GM20000 (cell line): Measurements from ENCODE around the gene HLF.

Experiments
- DNase-seq: peaks from one replicate; pipeline ENCODE4 v3.0.0; 2012; ENCODE audit warnings: low spot score
- TF ChIP-seq, protein P1 (sequence below): IDR thresholded peaks from 2 replicates; pipeline ENCODE4 v1.5.1; 2012; ENCODE audit warnings: mild to moderate bottlenecking, control low read depth; ENCODE audit errors: extremely low read depth, missing control alignments

HLF gene

GRCh38 chr17:55248077-55248476, 16.7 kb upstream of the HLF start:
- TF ChIP-seq, protein P1, sequence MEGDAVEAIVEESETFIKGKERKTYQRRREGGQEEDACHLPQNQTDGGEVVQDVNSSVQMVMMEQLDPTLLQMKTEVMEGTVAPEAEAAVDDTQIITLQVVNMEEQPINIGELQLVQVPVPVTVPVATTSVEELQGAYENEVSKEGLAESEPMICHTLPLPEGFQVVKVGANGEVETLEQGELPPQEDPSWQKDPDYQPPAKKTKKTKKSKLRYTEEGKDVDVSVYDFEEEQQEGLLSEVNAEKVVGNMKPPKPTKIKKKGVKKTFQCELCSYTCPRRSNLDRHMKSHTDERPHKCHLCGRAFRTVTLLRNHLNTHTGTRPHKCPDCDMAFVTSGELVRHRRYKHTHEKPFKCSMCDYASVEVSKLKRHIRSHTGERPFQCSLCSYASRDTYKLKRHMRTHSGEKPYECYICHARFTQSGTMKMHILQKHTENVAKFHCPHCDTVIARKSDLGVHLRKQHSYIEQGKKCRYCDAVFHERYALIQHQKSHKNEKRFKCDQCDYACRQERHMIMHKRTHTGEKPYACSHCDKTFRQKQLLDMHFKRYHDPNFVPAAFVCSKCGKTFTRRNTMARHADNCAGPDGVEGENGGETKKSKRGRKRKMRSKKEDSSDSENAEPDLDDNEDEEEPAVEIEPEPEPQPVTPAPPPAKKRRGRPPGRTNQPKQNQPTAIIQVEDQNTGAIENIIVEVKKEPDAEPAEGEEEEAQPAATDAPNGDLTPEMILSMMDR, result no peak
- no peak for DNase-seq

- TF ChIP-seq, protein P1, result no peak
- DNase-seq, result no peak
Measured at GRCh38 chr17:55249861-55250260, 14.9 kb upstream of the HLF start.

DNA sequence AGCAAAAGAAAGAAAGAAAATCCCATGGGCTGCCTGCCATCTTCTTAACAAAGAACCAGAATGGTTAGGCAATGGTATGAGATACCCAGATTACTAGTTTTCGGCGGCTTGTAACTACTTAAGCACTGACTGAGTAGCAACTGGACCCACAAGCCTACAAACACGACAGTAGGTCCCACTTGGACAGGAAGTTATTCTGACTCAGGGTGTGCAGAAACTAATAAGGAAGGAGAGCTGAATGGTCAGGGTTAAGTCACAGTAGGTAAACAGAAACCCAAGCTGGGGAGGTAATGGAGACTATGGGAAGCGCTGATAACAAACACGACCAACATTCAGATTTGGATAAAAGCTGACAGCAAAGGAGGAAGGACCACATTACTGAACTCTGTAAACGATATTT, 10.4 kb upstream of the HLF start:
- TF ChIP-seq, protein P1, result no peak
- no peak for DNase-seq

- DNase-seq, result no peak
- TF ChIP-seq, protein P1, result no peak
Measured at GRCh38 chr17:55258578-55259135, 6.1 kb upstream of the HLF start.

DNA sequence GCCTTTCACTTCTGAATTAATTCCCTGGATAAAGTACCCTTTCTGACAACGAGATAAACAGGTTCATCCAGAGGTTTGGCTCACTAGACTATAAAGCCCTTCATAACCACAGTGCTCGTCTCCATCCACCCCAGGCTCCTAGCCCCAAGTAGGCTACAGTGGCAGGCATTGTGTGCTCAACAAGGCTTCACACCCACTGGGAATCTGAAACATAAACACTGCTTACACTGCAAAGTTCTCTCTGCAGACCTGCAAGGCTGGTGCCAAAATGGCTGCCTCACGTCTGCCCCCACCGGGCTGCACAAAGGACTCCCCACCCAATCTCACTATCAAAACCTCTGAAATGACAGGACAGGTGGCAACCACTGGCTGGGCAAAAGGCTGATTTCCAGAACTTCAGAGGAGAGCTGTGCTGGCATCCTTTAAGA, 5.1 kb upstream of the HLF start:
- no peak for DNase-seq
- TF ChIP-seq, protein P1, result no peak

GRCh38 chr17:55261311-55261710, 3.4 kb upstream of the HLF start:
- no peak for DNase-seq
- TF ChIP-seq, protein P1, result no peak

- DNase-seq, result no peak
- TF ChIP-seq, protein P1, result no peak
Measured at GRCh38 chr17:55263569-55264277, 1.0 kb upstream of the HLF start.
